OCI-LY7 (cell line): Measurements from ENCODE around the gene HLCS.

ENCODE experiments used
- CTCF ChIP-seq: fragments of 200-600 bp; sonication (generic); conservative IDR thresholded peaks from 2 replicates; pipeline ENCODE4 v1.5.1; 2014; ENCODE audit warnings: mild to moderate bottlenecking, antibody characterized with exemption, low read length, moderate library complexity, mixed read lengths
- EZH2phosphoT487 ChIP-seq: fragments of 200-600 bp; sonication (generic); IDR thresholded peaks from 2 replicates; pipeline ENCODE4 v1.6.1; 2018; ENCODE audit warnings: low read depth, borderline replicate concordance, mild to moderate bottlenecking, mixed run types, antibody characterized with exemption, low read length, moderate library complexity, mixed read lengths

GRCh38 chr21:36874665-36875064 is 91.8 kb downstream of the HLCS start:
- TF ChIP-seq CTCF, result no peak
- TF ChIP-seq EZH2phosphoT487, result no peak
